NCI-H446 (cell line): ENCODE data around the gene C6orf141.
A peak's percentile ranks its signal among the peaks of the same experiment; 100 is the strongest.

Source experiments
- DNase-seq, 2 experiments: peaks; one replicate each; lab custom pipeline; 2025; lab: John Stamatoyannopoulos, UW

C6orf141 gene

GRCh38 chr6:49540614-49541013, 9.9 kb upstream of the C6orf141 start:
- no peak for DNase-seq

- no peak for DNase-seq
Measured at GRCh38 chr6:49541210-49541724, 9.2 kb upstream of the C6orf141 start.

GRCh38 chr6:49541936-49542335, 8.5 kb upstream of the C6orf141 start:
- DNase-seq, result no peak

- DNase-seq, result no peak
Measured at GRCh38 chr6:49543087-49543858, 7.2 kb upstream of the C6orf141 start.

- DNase-seq, result no peak
Measured at GRCh38 chr6:49546331-49546730, 4.1 kb upstream of the C6orf141 start.

GRCh38 chr6:49548613-49549304, 1.7 kb upstream of the C6orf141 start:
- peak in 1 of 2 experiments; percentile 22 for DNase-seq

GRCh38 chr6:49549691-49550491, 577 bp upstream of the C6orf141 start:
- DNase-seq, result no peak

GRCh38 chr6:49551078-49551865, 804 bp downstream of the C6orf141 start:
- DNase-seq, result no peak

- no peak for DNase-seq
Measured at GRCh38 chr6:49551866-49552129, 1.3 kb downstream of the C6orf141 start.

- DNase-seq, result no peak
Measured at GRCh38 chr6:49552596-49552995, 2.1 kb downstream of the C6orf141 start.

- DNase-seq, result no peak
Measured at GRCh38 chr6:49553384-49553783, 2.9 kb downstream of the C6orf141 start.

- DNase-seq, result no peak
Measured at GRCh38 chr6:49555951-49556350, 5.5 kb downstream of the C6orf141 start.

GRCh38 chr6:49556429-49556837, 6.0 kb downstream of the C6orf141 start:
- no peak for DNase-seq

GRCh38 chr6:49557177-49557576, 6.7 kb downstream of the C6orf141 start:
- no peak for DNase-seq

GRCh38 chr6:49558238-49558637, 7.8 kb downstream of the C6orf141 start:
- no peak for DNase-seq

- no peak for DNase-seq
Measured at GRCh38 chr6:49563006-49563886, 12.8 kb downstream of the C6orf141 start.

- no peak for DNase-seq
Measured at GRCh38 chr6:49564552-49564951, 14.1 kb downstream of the C6orf141 start.

GRCh38 chr6:49565261-49565660, 14.8 kb downstream of the C6orf141 start:
- no peak for DNase-seq

- DNase-seq, result no peak
Measured at GRCh38 chr6:49565855-49566254, 15.4 kb downstream of the C6orf141 start.

GRCh38 chr6:49570474-49571079, 20.1 kb downstream of the C6orf141 start:
- DNase-seq, result no peak
